ENCODE data around the gene SCN8A. TPM values are rescaled to one million over a fixed set of nuclear protein-coding genes. Genes with fewer than 3 reads are reported as not detected.

SCN8A gene
- total and polyA plus RNA-seq, 9 donors: 0.24 to 1.2 (median 0.63) TPM

- Histone ChIP-seq H3K4me3 (ENCODE audit: low read length) (no peak overlapping the region), H3K27me3 (ENCODE audit: control insufficient read depth, insufficient read depth, low read length) (no peaks in the 10 kb centered on the region), H3K36me3 (ENCODE audit: control insufficient read depth, insufficient read depth, low read length) (no peaks in the 10 kb centered on the region), H3K9me3 (replicated peaks; ENCODE audit: control insufficient read depth, low read depth, low read length) (no peaks in the 10 kb centered on the region), H3K27ac (ENCODE audit: low read length) (no peak overlapping the region), H3K4me1 (ENCODE audit: control insufficient read depth, insufficient read depth, low read length) (no peaks in the 10 kb centered on the region)
- DNase-seq: no peak
- no CpG with 5 or more reads among the region's 1 CpG for WGBS (ENCODE audit: insufficient coverage)
Measured at GRCh38 chr12:51695241-51696010, 104.4 kb downstream of the SCN8A start.

GRCh38 chr12:51699219-51699618 is 108.2 kb downstream of the SCN8A start:
- H3K27ac ChIP-seq (ENCODE audit: low read length): no peak overlapping the region
- no peaks in the 10 kb centered on the region for H3K27me3 ChIP-seq (ENCODE audit: control insufficient read depth, insufficient read depth, low read length)
- H3K4me1 ChIP-seq (ENCODE audit: control insufficient read depth, insufficient read depth, low read length): no peaks in the 10 kb centered on the region
- no peak for DNase-seq
- WGBS (ENCODE audit: insufficient coverage): no CpG with 5 or more reads among the region's 1 CpG
- H3K9me3 ChIP-seq (replicated peaks; ENCODE audit: control insufficient read depth, low read depth, low read length): no peaks in the 10 kb centered on the region
- H3K4me3 ChIP-seq (ENCODE audit: low read length): no peak overlapping the region
- H3K36me3 ChIP-seq (ENCODE audit: control insufficient read depth, insufficient read depth, low read length): no peaks in the 10 kb centered on the region

GRCh38 chr12:51700887-51701286 is 109.9 kb downstream of the SCN8A start:
- Histone ChIP-seq H3K27me3 (ENCODE audit: control insufficient read depth, insufficient read depth, low read length) (no peaks in the 10 kb centered on the region), H3K4me3 (ENCODE audit: low read length) (no peak overlapping the region), H3K36me3 (ENCODE audit: control insufficient read depth, insufficient read depth, low read length) (no peaks in the 10 kb centered on the region), H3K27ac (ENCODE audit: low read length) (no peak overlapping the region), H3K4me1 (ENCODE audit: control insufficient read depth, insufficient read depth, low read length) (no peaks in the 10 kb centered on the region), H3K9me3 (replicated peaks; ENCODE audit: control insufficient read depth, low read depth, low read length) (no peaks in the 10 kb centered on the region)
- no peak for DNase-seq

GRCh38 chr12:51702587-51702986 is 111.6 kb downstream of the SCN8A start:
- DNase-seq: no peak
- Histone ChIP-seq H3K9me3 (replicated peaks; ENCODE audit: control insufficient read depth, low read depth, low read length) (no peaks in the 10 kb centered on the region), H3K27me3 (ENCODE audit: control insufficient read depth, insufficient read depth, low read length) (no peaks in the 10 kb centered on the region), H3K4me1 (ENCODE audit: control insufficient read depth, insufficient read depth, low read length) (no peaks in the 10 kb centered on the region), H3K27ac (ENCODE audit: low read length) (no peak overlapping the region), H3K36me3 (ENCODE audit: control insufficient read depth, insufficient read depth, low read length) (no peaks in the 10 kb centered on the region), H3K4me3 (ENCODE audit: low read length) (no peak overlapping the region)
- no CpG with 5 or more reads among the region's 1 CpG for WGBS (ENCODE audit: insufficient coverage)

GRCh38 chr12:51705450-51705849 is 114.4 kb downstream of the SCN8A start:
- Histone ChIP-seq H3K4me1 (ENCODE audit: control insufficient read depth, insufficient read depth, low read length) (no peaks in the 10 kb centered on the region), H3K27me3 (ENCODE audit: control insufficient read depth, insufficient read depth, low read length) (no peaks in the 10 kb centered on the region), H3K36me3 (ENCODE audit: control insufficient read depth, insufficient read depth, low read length) (no peaks in the 10 kb centered on the region), H3K4me3 (ENCODE audit: low read length) (no peak overlapping the region), H3K27ac (ENCODE audit: low read length) (no peak overlapping the region), H3K9me3 (replicated peaks; ENCODE audit: control insufficient read depth, low read depth, low read length) (no peaks in the 10 kb centered on the region)
- WGBS (ENCODE audit: insufficient coverage): 100% methylated on average over 1 of the region's 1 CpG
- no peak for DNase-seq

GRCh38 chr12:51706206-51706605 is 115.2 kb downstream of the SCN8A start:
- H3K4me3 ChIP-seq (ENCODE audit: low read length): no peak overlapping the region
- WGBS (ENCODE audit: insufficient coverage): 69% methylated on average over 3 of the region's 3 CpGs
- H3K4me1 ChIP-seq (ENCODE audit: control insufficient read depth, insufficient read depth, low read length): no peaks in the 10 kb centered on the region
- H3K27me3 ChIP-seq (ENCODE audit: control insufficient read depth, insufficient read depth, low read length): no peaks in the 10 kb centered on the region
- H3K9me3 ChIP-seq (replicated peaks; ENCODE audit: control insufficient read depth, low read depth, low read length): no peaks in the 10 kb centered on the region
- no peak for DNase-seq
- H3K36me3 ChIP-seq (ENCODE audit: control insufficient read depth, insufficient read depth, low read length): no peaks in the 10 kb centered on the region
- no peak overlapping the region for H3K27ac ChIP-seq (ENCODE audit: low read length)

GRCh38 chr12:51714666-51715065 is 123.6 kb downstream of the SCN8A start:
- no CpG with 5 or more reads among the region's 2 CpGs for WGBS (ENCODE audit: insufficient coverage)
- Histone ChIP-seq H3K9me3 (replicated peaks; ENCODE audit: control insufficient read depth, low read depth, low read length) (no peaks in the 10 kb centered on the region), H3K4me1 (ENCODE audit: control insufficient read depth, insufficient read depth, low read length) (no peaks in the 10 kb centered on the region), H3K36me3 (ENCODE audit: control insufficient read depth, insufficient read depth, low read length) (no peaks in the 10 kb centered on the region), H3K4me3 (ENCODE audit: low read length) (no peak overlapping the region), H3K27me3 (ENCODE audit: control insufficient read depth, insufficient read depth, low read length) (no peaks in the 10 kb centered on the region), H3K27ac (ENCODE audit: low read length) (no peak overlapping the region)
- DNase-seq: no peak

- Histone ChIP-seq H3K36me3 (ENCODE audit: control insufficient read depth, insufficient read depth, low read length) (no peaks in the 10 kb centered on the region), H3K27me3 (ENCODE audit: control insufficient read depth, insufficient read depth, low read length) (peaks cover 12% of the 10 kb centered on the region), H3K4me3 (ENCODE audit: low read length) (no peak overlapping the region), H3K9me3 (replicated peaks; ENCODE audit: control insufficient read depth, low read depth, low read length) (no peaks in the 10 kb centered on the region), H3K4me1 (ENCODE audit: control insufficient read depth, insufficient read depth, low read length) (peaks cover 2% of the 10 kb centered on the region), H3K27ac (ENCODE audit: low read length) (no peak overlapping the region)
- WGBS (ENCODE audit: insufficient coverage): no CpG with 5 or more reads among the region's 3 CpGs
- DNase-seq: no peak
Measured at GRCh38 chr12:51717326-51717925, 126.4 kb downstream of the SCN8A start.

- Histone ChIP-seq H3K9me3 (replicated peaks; ENCODE audit: control insufficient read depth, low read depth, low read length) (no peaks in the 10 kb centered on the region), H3K4me1 (ENCODE audit: control insufficient read depth, insufficient read depth, low read length) (peaks cover 2% of the 10 kb centered on the region), H3K36me3 (ENCODE audit: control insufficient read depth, insufficient read depth, low read length) (no peaks in the 10 kb centered on the region), H3K27ac (ENCODE audit: low read length) (no peak overlapping the region), H3K4me3 (ENCODE audit: low read length) (peak overlapping the region; percentile 21), H3K27me3 (ENCODE audit: control insufficient read depth, insufficient read depth, low read length) (peaks cover 13% of the 10 kb centered on the region)
- DNase-seq: peak; percentile 45
- WGBS (ENCODE audit: insufficient coverage): 5% methylated on average over 39 of the region's 44 CpGs
Measured at GRCh38 chr12:51721282-51721940, 130.4 kb downstream of the SCN8A start.

- no peak overlapping the region for H3K27ac ChIP-seq (ENCODE audit: low read length)
- DNase-seq: no peak
- H3K27me3 ChIP-seq (ENCODE audit: control insufficient read depth, insufficient read depth, low read length): peaks cover 13% of the 10 kb centered on the region
- no peaks in the 10 kb centered on the region for H3K36me3 ChIP-seq (ENCODE audit: control insufficient read depth, insufficient read depth, low read length)
- H3K4me1 ChIP-seq (ENCODE audit: control insufficient read depth, insufficient read depth, low read length): peaks cover 2% of the 10 kb centered on the region
- no peaks in the 10 kb centered on the region for H3K9me3 ChIP-seq (replicated peaks; ENCODE audit: control insufficient read depth, low read depth, low read length)
- H3K4me3 ChIP-seq (ENCODE audit: low read length): no peak overlapping the region
Measured at GRCh38 chr12:51722431-51722830, 131.4 kb downstream of the SCN8A start.

Measured in muscle of leg (tissue), 11 donors.